ENCODE results near the gene TOX3.

TOX3 gene

GRCh38 chr16:52489894-52490293, 57.0 kb downstream of the TOX3 start:
- no peak for DNase-seq

GRCh38 chr16:52488837-52489289, 58.1 kb downstream of the TOX3 start:
- DNase-seq = no peak

GRCh38 chr16:52487849-52488457, 59.0 kb downstream of the TOX3 start:
- no peak for DNase-seq

DNA sequence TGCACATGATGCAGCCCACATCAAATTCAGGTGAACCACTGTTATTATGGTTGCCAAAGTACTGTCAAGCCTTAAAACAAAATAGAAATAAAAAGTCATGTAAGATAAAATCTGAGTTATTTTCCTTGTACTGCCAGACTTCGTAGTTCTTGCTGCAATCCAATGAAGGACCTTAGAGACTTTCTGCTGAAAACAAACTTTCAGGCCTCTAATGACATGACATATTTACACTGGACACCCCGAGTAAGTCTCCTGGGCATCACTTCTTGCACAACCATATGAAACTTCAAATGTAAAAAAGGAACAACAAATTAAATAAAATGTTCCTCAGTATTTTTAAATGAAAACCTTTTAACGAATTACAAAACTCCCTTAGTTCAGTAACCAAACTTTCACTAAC, 66.7 kb downstream of the TOX3 start:
- DNase-seq = no peak

DNA sequence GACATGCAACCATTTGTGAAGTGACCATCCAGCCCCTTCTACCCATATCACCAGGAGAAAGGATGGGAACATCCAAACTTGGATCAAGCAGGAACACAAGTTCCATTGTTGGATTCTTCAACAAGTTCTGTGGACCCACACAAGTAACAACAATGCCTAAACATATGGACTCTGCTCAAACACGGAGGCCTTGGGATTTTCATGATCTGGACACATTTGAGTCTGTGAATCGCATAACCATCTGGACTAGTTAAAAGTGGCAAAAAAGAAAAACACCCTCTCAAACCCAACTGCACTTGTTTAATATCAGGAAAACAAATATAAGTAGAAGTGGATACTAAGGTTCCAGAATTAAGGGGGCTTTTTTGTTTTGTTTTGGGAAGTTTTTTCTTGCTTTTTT, 70.8 kb downstream of the TOX3 start:
- no peak for DNase-seq

DNA sequence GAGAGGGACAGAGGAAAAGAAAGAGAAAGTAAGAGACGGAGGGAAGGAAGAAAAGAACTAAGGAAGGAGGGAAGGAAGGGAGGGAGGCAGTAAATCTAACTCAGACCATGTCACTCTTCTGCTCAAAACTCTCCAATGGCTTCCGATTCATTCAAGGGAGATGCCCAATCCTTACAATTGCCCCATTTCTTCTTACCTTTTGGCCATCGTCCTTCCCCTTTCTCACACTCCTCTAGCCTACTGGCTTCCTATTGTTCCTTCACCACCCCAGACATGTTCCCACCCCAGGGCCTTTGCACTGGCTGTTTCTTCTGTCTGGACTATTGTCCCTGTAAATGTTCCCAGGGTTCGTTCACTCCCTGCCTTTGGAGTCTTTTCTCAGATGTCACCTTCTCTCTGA, 72.3 kb downstream of the TOX3 start:
- DNase-seq = no peak

GRCh38 chr16:52473096-52473495, 73.8 kb downstream of the TOX3 start:
- DNase-seq = no peak

DNA sequence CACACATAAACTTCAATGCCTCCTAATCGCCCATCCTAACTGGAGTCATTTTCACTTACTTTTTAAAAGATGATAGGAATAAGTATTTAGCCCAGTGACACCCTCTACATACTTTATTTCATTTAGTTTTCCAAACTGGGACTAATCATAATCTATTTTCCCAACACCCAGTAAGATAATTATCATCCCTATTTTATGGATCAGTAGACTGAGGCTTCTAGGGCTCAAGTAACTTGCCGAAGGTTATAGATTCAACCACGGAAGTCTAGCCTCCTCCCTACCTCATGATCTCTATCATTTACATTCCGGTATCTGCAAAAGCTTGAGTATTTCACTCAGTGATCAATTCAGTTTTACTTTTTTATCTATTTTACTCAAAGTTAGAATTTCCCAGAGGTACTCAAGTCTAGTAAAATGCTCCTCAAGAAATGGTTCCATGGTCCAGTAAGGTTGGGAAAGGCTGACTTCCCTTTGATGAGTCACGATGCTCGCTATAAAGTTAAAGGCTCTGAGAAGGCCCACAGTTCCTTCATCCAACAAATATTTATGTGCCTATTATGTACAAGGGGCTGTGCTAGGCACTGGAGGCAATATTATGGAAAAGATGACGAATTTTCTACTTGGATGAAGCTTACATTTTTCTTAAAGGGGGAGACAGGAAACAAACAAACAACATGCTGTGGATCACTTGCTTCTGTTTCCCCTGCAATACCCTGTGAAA, 75.1 kb downstream of the TOX3 start:
- no peak for DNase-seq

DNA sequence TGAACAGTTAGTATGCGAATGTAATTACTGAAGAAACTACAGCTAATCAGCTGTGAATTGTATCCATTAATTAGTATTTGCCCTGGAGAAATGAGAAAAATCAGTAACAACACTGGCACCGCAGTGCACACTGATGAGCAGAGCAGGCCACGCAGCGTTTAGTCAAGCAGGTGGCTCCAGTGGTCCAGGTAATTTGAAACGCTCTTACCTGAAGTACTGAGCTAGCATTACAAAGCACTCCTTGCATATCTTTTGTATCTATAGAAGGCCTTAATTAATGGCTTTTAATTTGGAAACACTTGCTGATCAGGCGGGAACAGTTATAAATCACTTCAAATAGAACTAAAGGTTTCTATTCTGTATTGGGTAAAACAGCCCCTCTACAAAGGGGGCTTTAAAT, 76.4 kb downstream of the TOX3 start:
- no peak for DNase-seq

- DNase-seq = no peak
Measured at GRCh38 chr16:52469775-52470174, 77.2 kb downstream of the TOX3 start.

- DNase-seq = no peak
Measured at GRCh38 chr16:52469091-52469490, 77.9 kb downstream of the TOX3 start.

- DNase-seq = no peak
Measured at GRCh38 chr16:52467753-52468152, 79.2 kb downstream of the TOX3 start.

DNA sequence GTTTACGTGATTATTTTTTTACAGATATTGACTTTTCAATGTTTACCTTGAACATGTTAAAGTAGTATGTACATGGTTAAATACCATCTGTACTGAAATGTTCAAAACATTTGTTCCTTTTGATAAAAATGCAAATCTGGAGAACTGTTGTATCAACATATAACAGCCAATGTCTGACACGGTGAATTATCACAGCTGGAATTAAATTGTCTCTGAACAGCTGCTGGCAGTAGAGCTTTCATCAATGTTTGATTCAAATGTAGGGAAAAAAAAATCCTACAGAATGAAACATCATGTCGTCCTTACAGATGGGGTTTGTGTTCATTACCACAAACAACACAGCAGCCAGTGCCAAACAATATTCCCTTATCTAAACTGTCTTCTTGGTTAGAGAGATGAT, 79.9 kb downstream of the TOX3 start:
- DNase-seq = no peak

GRCh38 chr16:52465711-52466267, 81.2 kb downstream of the TOX3 start:
- no peak for DNase-seq

GRCh38 chr16:52463904-52464303, 83.0 kb downstream of the TOX3 start:
- DNase-seq = no peak

- no peak for DNase-seq
Measured at GRCh38 chr16:52462816-52463215, 84.1 kb downstream of the TOX3 start.

- no peak for DNase-seq
Measured at GRCh38 chr16:52460639-52461178, 86.2 kb downstream of the TOX3 start.

- no peak for DNase-seq
Measured at GRCh38 chr16:52456368-52456767, 90.6 kb downstream of the TOX3 start.

- no peak for DNase-seq
Measured at GRCh38 chr16:52455549-52456277, 91.2 kb downstream of the TOX3 start.

DNA sequence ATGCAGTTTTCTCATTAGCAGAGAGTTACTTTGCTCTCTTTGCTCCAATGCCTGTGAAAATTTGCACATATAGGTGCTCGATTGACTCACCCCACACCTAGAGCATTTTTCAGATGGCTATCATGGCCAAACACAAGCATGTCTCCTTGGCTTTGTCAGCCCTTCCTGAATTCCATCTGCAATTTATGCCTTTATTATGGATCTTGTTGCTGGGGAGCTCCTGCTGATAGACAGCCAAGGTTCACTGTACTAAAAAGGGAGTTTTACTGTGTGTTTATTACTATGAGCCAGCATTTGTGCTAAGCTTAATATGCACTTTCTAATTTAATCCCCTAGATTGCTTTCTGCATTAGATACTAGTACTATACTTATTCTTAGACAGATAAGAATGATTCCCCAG, 93.3 kb downstream of the TOX3 start:
- no peak for DNase-seq

DNA sequence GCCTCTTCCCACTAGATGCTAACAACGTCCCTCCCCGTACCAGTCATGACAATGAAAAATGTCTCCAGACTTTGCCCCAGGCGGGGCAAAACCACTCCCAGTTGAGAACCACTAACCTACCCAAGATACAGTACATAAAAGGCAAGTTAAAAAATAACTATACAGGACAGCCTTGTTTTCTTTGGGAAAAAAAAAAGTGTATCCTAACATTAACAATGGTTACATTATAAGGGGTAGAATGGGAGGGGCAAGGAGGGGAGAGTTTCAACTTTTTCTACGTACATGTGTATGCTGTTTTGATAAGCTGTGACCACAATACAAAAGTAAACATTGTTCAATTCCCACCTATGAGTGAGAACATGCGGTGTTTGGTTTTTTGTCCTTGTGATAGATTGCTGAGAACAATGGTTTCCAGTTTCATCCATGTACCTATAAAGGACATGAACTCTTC, 94.9 kb downstream of the TOX3 start:
- DNase-seq = no peak

- no peak for DNase-seq
Measured at GRCh38 chr16:52450916-52451315, 96.0 kb downstream of the TOX3 start.

DNA sequence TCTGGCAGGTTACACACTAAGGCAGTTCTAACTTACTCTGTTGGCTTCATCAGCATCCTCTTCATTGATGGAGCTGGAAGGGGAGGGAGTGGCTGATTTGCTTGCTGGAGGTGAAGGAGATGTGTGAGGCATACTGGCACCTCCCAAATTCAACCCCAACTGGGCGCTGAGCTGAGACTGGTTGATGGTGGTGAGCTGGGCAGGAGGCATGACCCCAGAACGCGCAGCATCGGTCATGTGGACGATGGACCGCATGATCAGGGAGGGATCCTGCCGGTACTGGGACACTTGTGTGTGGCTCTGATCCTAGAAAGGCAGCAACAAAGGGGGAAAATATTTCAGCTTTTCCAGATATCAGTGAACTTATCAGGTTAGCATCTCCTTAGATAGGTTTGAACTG, 96.7 kb downstream of the TOX3 start:
- no peak for DNase-seq

All from effector CD4-positive, alpha-beta T cell (primary cell).